ENCODE measurements around the gene DGKZ.
A peak's percentile ranks its signal among the peaks of the same experiment; 100 is the strongest.
"Not testable (repeated sequence)": the region's sequence is repeated elsewhere in the genome, so short reads cannot be mapped to it uniquely, and the experiment has no call there.

The DGKZ gene

DNA sequence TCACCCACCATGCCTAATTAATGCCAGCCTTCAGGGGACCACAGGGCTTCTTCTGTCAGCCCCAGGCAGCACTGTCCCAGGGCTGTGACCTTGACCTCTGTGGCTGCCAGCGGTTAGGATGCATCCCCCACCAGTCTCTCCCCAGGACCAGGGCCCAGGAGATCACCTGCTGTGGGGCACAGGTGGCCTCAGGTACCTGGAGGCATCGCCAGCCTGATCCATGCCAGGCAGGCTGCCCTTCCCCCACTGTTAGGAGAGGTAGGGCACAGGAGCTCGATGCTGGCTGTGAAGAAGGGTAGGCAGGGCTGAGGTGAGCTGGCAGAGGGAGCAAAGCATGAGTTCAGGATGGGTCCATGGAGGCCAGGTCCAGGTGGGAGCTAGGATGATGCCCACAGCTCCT lies 17.5 kb downstream of the DGKZ start:
- DNase-seq (ENCODE audit: low read depth in 2 of 3, low spot score in 2 of 3): no peak

DNA sequence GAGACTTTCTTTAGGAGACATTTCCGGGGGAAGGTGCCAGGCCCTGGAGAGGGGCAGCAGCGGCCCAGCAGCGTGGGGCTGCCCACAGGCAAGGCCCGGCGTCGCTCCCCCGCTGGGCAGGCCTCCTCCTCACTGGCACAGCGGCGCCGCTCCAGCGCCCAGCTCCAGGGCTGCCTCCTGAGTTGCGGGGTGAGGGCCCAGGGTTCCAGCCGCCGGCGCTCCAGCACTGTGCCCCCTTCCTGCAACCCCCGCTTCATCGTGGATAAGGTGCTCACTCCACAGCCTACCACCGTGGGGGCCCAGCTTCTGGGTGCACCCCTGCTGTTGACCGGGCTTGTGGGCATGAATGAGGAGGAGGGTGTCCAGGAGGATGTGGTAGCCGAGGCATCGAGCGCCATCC lies 19.0 kb downstream of the DGKZ start:
- no peak for DNase-seq (ENCODE audit: low read depth in 2 of 3, low spot score in 2 of 3)

DNA sequence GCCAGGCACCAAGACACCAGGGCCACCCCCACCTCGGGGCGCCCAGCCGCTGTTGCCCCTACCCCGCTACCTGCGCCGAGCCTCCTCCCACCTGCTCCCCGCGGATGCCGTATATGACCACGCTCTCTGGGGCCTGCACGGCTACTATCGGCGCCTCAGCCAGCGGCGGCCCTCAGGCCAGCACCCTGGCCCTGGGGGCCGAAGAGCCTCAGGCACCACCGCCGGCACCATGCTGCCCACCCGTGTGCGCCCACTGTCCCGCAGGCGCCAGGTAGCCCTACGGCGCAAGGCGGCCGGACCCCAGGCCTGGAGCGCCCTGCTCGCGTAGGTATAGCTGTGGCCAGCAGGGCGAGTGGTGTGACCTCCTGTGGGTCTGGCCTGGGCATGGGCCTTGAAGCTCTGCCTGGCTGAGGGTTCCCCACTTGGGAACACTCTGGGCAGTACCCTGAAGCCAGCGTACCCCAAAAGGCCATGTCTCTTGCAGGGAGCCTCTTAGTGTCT lies 19.4 kb downstream of the DGKZ start:
- no peak for DNase-seq (ENCODE audit: low read depth in 2 of 3, low spot score in 2 of 3)

DNA sequence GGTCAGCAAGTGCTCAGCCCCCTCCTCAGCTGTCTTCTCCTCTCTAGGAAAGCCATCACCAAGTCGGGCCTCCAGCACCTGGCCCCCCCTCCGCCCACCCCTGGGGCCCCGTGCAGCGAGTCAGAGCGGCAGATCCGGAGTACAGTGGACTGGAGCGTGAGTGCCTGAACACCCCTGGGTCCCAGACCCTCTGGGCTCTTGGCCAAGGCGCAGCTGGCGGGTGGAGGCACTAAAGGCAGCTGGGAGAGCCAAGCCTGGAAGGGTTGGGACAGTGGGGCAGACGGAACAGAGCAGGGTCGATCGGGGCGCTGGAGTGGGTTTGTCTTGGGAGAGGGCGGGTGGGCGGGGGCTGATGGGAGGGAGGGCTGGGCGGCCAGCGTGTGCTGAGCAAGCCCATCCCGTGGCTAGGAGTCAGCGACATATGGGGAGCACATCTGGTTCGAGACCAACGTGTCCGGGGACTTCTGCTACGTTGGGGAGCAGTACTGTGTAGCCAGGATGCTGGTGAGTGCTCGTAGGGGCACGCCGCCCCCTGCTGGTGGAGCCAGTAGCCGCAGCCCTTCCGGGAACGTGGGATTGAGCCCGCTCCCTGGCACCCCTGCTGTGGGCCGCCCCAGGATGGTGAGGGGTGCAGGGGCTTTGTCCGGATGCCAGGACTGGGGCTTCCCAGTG lies 20.1 kb downstream of the DGKZ start:
- DNase-seq (ENCODE audit: low read depth in 2 of 3, low spot score in 2 of 3): peak in 2 of 3 experiments; percentile 60 to 66

DNA sequence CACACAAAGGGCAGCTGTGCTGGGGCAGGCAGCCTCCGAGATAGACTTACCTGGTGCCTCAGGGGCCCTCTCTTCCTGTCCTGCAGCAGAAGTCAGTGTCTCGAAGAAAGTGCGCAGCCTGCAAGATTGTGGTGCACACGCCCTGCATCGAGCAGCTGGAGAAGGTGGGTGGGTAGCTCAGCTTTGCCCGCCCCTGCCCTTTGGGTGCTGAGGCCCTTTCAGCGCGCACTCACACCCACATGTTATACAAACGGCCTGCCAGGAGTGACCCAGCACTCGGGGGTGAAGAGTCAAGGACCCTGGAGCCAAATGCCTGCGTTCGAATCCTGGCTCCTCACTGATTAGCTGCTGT lies 20.6 kb downstream of the DGKZ start:
- no peak for DNase-seq (ENCODE audit: low read depth in 2 of 3, low spot score in 2 of 3)

DNA sequence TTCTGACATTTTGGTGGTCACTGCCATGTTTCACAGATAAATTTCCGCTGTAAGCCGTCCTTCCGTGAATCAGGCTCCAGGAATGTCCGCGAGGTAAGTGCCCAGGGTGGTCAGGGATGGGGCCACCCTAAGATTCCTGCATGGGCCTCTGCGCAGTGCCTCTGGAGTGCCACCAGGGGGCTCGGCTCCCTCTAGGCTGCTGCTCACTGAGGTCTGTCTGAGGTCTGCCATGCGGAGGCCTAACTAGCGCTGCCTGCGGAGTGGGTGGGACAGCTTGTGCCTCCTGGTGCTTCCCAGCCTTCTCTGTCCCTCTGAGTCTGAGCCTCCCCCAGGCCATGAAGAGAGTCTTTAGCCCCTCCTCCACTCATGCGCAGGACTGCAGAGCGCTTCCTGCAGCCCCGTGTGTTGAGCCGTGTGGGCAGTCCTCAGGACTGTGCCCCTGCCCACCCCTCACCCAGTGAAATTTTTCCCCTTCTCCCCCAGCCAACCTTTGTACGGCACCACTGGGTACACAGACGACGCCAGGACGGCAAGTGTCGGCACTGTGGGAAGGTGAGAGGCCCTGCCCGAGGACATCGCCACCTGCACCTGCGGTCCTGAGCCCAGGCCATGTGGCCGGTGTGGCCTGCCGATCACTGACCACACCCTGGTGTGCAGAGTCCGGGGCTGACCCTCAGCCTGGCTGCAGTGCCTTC lies 22.3 kb downstream of the DGKZ start:
- peak in 1 of 3 experiments; percentile 61 for DNase-seq (ENCODE audit: low read depth in 2 of 3, low spot score in 2 of 3)

DNA sequence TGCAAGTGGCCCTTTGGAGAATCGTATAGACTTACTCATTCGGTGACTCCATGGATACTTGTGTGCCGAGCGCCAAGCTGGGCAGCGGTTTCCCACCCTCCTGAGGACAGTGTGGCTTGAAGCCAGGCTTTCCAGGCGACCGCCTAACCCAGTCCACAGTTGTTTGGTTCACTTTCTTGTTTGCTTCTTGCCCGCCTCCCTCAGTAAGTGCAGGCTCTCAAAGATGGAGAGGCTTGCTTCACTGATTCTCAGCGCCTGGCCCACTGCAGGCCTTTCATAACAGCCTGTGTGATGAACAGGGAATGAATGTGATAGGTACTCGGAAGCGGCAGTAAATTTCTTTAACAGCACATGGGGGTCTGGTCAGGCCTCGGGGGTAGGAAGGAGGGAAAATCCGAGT lies 23.0 kb downstream of the DGKZ start:
- DNase-seq (ENCODE audit: low read depth in 2 of 3, low spot score in 2 of 3): no peak

DNA sequence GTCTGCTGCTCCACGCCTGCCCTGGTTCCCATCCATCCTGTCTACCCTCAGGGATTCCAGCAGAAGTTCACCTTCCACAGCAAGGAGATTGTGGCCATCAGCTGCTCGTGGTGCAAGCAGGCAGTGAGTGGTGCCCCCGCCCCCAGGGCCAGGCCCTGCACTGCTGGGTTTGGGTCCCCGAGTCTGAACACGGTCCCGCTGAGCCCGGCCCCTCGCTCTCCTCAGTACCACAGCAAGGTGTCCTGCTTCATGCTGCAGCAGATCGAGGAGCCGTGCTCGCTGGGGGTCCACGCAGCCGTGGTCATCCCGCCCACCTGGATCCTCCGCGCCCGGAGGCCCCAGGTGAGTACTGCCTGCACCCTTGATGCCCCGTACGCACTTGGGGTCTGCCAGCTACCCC lies 24.0 kb downstream of the DGKZ start:
- DNase-seq (ENCODE audit: low read depth in 2 of 3, low spot score in 2 of 3): not testable (repeated sequence)

DNA sequence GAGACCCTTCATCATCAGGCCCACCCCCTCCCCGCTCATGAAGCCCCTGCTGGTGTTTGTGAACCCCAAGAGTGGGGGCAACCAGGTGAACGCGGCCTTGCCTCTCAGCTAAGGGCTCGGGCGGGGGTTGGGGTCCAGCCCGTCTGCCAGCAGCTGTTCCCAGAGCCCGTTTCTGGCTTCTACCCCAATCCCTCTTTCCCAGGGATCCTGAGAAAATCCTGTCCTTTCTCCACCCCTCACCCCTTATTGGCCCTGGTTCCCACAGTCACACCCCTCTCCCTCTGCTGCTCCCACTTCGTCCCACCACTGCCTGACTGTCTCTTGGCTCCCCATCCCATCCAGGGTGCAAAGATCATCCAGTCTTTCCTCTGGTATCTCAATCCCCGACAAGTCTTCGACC lies 24.8 kb downstream of the DGKZ start:
- no peak for DNase-seq (ENCODE audit: low read depth in 2 of 3, low spot score in 2 of 3)

DNA sequence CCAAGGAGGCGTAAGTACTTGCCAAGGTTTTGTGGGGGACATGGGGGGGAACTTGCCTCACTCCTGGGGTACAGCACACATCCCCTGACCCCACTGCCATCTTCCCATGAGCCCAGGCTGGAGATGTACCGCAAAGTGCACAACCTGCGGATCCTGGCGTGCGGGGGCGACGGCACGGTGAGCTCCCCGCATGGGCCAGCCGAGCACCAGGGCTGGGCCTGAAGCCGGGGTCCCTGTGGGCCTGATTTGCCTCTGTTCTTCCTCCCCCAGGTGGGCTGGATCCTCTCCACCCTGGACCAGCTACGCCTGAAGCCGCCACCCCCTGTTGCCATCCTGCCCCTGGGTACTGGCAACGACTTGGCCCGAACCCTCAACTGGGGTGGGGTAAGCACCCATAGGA lies 25.2 kb downstream of the DGKZ start:
- DNase-seq (ENCODE audit: low read depth in 2 of 3, low spot score in 2 of 3): not testable (repeated sequence)

DNA sequence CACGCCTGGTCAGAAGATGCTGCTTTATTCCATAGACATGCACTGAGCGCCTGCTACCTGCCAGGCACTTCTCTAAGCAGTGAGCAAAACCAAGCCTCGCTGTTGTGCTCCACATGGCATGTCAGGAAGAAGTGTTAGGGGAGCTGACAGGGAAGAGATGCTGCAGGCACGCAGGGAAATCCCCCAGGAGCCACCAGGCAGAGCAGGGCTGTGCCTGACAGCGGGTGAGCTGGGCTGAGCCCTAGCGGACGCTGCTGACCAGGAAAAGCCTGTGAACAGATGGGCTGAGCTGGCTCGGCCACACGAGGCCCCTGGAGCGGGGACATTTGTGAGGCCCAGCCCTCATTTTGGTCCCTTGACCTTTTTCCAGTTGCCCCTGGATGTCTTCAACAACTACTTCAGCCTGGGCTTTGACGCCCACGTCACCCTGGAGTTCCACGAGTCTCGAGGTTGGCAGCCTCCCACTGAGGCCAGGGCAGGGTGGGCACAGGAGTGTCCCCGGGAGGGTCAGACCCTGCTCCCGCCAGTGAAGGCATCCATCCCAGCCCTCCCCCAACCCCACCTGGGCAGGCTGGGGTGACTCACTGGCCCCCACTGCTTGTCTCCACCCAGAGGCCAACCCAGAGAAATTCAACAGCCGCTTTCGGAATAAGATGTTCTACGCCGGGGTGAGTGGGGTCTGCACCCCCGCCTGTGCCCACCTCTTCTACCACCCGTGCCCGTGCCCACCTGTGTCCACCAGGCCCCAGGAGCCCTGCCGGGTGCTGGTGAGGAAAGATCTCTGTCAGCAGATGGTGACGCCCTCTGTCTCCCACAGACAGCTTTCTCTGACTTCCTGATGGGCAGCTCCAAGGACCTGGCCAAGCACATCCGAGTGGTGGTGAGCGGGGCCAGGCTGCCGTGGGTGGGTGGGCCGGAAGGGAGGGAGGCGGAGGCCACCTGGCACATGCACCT lies 26.8 kb downstream of the DGKZ start:
- DNase-seq (ENCODE audit: low read depth in 2 of 3, low spot score in 2 of 3): no peak

DNA sequence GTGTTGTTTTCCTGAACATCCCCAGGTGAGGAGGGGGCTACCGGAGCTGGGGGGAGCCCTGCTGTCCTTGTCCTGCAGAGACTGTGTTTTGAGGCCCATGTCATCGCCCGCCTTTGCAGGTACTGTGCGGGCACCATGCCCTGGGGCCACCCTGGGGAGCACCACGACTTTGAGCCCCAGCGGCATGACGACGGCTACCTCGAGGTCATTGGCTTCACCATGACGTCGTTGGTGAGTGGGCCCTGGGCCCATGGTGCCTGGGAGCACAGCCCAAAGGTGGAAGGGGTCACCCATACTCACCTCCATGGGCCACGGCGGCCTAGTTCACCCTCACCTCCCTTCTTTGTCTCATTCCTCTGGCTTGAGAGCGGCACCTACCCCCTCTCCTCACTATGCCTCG lies 27.6 kb downstream of the DGKZ start:
- DNase-seq (ENCODE audit: low read depth in 2 of 3, low spot score in 2 of 3): no peak

DNA sequence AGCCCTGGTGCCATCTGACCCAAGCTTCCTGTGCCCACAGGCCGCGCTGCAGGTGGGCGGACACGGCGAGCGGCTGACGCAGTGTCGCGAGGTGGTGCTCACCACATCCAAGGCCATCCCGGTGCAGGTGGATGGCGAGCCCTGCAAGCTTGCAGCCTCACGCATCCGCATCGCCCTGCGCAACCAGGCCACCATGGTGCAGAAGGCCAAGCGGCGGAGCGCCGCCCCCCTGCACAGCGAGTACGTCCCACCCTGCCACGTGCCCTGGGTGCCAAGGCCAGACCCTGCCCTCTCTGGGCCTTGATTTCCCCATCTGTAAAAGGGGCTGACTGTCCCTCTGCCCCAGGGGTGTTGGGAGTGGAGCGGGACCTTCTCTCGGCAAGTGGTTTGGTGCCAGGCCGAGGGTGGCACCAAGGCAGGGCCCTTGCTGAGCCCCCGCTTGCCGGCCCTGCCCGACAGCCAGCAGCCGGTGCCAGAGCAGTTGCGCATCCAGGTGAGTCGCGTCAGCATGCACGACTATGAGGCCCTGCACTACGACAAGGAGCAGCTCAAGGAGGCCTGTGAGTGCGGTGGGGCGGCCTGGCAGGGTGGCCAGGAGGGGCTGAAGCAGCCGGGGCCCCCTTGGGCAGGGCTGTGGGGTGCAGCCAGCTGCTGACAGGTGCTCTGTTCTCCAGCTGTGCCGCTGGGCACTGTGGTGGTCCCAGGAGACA lies 28.3 kb downstream of the DGKZ start:
- DNase-seq (ENCODE audit: low read depth in 2 of 3, low spot score in 2 of 3): no peak

DNA sequence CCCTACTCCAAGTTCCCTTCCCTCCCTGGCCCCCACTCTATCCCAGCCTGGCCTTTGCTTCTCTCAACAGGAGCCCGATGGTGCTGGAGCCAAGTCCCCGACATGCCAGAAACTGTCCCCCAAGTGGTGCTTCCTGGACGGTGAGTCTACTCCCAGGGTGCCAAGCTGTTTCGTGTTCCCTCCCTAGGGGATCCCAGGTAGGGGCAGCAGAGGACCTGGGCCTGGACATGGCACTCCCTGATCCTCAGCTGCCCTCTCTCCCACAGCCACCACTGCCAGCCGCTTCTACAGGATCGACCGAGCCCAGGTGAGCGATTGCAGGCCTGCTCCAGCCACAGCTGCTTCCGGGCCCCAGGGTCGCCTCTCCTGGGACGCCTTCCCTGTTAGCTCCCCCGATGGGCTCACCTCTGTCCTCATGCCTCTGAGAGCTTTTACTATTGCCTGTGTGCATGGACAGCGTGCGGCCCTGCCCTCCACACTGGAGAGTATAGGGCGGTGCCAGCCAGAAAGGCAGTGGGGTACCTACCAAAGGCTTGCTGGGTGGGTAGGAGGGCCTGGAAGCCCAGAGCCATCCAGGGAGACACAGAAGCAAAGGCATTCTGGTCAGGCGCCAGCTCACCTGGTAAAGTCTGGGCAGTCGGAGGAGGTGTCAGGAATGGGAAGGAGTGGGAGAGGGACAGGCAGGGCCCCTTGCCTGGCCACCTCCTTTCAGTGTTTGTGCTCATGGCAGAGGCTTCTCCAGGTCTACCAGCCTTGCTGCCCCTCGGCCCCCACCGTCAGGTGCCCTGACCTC lies 29.2 kb downstream of the DGKZ start:
- DNase-seq (ENCODE audit: low read depth in 2 of 3, low spot score in 2 of 3): no peak

DNA sequence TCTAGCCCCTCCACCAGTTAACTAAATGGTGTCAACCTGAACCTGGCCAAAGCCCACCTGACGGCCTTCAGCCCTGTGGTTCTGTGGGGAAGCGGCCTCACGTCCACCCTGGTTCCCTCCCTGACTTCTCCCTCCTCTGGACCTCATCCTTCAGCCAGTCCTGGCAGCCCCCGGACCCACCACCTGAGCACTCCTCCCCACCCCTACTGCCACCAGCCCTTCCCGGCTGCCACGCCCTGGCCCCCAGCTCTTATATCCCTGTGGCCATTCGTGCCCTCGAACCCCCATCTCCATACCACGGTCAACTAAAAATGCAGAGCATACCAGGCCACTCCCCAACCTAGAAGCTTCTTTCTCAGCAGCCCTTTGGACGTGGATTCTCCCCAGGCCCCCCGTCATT lies 30.0 kb downstream of the DGKZ start:
- no peak for DNase-seq (ENCODE audit: low read depth in 2 of 3, low spot score in 2 of 3)

DNA sequence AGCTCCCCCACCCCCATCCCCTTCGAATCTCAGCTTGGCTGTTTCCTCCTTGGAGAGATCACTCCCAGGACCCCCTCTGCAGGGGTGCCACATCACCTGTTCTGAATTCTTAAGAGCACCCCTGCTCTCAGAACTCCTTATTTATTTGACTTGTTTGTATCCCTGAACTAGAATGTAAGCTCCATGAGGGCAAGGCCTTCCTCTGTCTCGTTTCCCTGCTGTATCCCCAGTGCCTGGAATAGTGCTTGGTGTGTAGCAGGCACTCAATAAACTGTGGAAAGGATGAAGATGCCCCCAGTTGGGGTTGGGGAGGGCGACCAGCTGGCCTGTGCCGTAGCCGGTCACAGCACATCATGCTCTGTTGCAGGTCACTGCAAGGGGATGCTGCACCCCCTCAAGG lies 30.6 kb downstream of the DGKZ start:
- DNase-seq (ENCODE audit: low read depth in 2 of 3, low spot score in 2 of 3): no peak

DNA sequence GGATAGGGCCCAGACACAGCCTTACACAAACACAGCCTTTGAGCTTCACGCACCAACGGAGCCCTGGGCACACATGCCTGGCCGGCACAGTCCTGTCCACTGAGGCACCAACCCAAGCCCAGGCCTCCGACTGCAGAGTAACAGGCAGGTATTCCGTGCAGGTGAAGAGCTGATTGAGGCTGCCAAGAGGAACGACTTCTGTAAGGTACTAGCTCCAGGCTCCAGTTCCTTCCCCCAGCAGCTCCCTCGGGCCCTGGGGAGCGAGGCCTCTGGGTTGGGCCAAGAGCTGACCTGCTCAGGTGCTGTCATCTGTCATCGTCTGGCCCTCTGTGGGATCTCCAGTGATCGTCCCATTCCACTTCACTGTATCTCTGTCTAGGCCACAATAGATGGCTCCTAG lies 31.0 kb downstream of the DGKZ start:
- no peak for DNase-seq (ENCODE audit: low read depth in 2 of 3, low spot score in 2 of 3)

DNA sequence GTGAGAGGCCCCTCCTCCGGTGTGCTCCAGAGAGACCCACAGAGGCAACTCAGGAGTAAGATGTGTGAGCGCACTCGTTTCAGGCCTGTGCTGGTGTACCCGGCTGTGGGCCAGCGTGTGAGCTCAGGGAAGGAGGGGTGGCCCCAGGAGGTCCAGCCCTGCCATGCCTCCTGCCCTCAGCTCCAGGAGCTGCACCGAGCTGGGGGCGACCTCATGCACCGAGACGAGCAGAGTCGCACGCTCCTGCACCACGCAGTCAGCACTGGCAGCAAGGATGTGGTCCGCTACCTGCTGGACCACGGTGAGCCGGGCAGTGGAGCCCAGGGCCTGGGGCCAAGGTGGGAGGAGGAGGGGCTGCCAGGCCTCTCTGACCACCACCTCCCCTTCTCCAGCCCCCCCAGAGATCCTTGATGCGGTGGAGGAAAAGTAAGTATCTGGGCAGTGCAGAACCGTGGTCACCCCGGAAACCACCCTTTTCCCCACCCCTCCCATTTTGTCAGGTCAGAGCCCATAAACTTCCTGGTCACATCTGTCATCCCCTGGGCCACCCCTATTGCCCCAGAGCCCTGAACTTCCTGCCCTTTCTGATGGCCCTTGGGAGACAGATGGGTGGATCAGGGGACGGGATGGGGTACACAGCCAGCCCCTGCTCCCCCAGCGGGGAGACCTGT lies 31.7 kb downstream of the DGKZ start:
- DNase-seq (ENCODE audit: low read depth in 2 of 3, low spot score in 2 of 3): no peak

DNA sequence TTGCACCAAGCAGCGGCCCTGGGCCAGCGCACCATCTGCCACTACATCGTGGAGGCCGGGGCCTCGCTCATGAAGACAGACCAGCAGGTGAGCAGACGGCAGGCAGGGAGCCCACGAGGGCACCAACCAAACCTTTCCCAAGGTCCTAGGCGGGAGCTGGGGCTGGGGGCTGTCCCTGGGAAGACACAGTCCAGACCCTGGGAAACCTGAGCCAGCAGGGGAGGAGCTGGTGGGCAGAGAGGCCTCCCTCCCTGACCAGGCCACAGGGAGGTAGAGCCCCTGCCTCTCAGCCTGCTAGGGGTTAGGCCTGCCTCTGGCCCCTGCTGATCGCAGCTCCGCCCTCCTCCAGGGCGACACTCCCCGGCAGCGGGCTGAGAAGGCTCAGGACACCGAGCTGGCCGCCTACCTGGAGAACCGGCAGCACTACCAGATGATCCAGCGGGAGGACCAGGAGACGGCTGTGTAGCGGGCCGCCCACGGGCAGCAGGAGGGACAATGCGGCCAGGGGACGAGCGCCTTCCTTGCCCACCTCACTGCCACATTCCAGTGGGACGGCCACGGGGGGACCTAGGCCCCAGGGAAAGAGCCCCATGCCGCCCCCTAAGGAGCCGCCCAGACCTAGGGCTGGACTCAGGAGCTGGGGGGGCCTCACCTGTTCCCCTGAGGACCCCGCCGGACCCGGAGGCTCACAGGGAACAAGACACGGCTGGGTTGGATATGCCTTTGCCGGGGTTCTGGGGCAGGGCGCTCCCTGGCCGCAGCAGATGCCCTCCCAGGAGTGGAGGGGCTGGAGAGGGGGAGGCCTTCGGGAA lies 32.4 kb downstream of the DGKZ start:
- not testable (repeated sequence) for DNase-seq (ENCODE audit: low read depth in 2 of 3, low spot score in 2 of 3)

All from activated CD8-positive, alpha-beta memory T cell treated with anti-CD3 and anti-CD28 coated beads for 48 hours (primary cell).